ENCODE data around the gene SLC38A10. TPM values are rescaled to one million over a fixed set of nuclear protein-coding genes. Genes with fewer than 3 reads are reported as not detected.

Gene SLC38A10
- total RNA-seq, 2 donors from 2014 or later: 84.7 to 86.7 TPM

- intact Hi-C loops (cut with DNase I, micrococcal nuclease): no loop called here
- ATAC-seq: no peak
- no peak for DNase-seq
Observed at GRCh38 chr17:81240761-81241160, 54.3 kb downstream of the SLC38A10 start.

- ATAC-seq: peak; percentile 2
- intact Hi-C loops (cut with DNase I, micrococcal nuclease): no loop called here
- DNase-seq: peak in 1 of 2 donors; percentile 39
Observed at GRCh38 chr17:81239714-81240555, 55.2 kb downstream of the SLC38A10 start.

GRCh38 chr17:81238815-81239713 is 56.0 kb downstream of the SLC38A10 start, which contains the start of the genes NDUFAF8 and TEPSIN:
Gene NDUFAF8 (plus strand): TSS chr17:81239318. CDS start chr17:81239364, 46 bp downstream.
Gene TEPSIN (minus strand): TSS chr17:81239055. CDS start chr17:81239033, 22 bp downstream.
- DNase-seq: peak; percentile 94 to 98
- peak; percentile 92 for ATAC-seq
- intact Hi-C loops (cut with DNase I, micrococcal nuclease): no loop called here

GRCh38 chr17:81238490-81238814 is 56.7 kb downstream of the SLC38A10 start:
- no peak for ATAC-seq
- intact Hi-C loops (cut with DNase I, micrococcal nuclease): no loop called here
- DNase-seq: no peak

GRCh38 chr17:81237591-81238489 is 57.3 kb downstream of the SLC38A10 start:
- ATAC-seq (no peak), DNase-seq (no peak)
- intact Hi-C loops (cut with DNase I, micrococcal nuclease): no loop called here

- ATAC-seq: no peak
- no peak for DNase-seq
- intact Hi-C loops (cut with DNase I, micrococcal nuclease): no loop called here
Observed at GRCh38 chr17:81236784-81237183, 58.3 kb downstream of the SLC38A10 start.

GRCh38 chr17:81235822-81236740 is 59.0 kb downstream of the SLC38A10 start:
- DNase-seq: no peak
- intact Hi-C loops (cut with DNase I, micrococcal nuclease): no loop called here
- ATAC-seq: no peak

- ATAC-seq (no peak), DNase-seq (no peak)
- intact Hi-C loops (cut with DNase I, micrococcal nuclease): no loop called here
Observed at GRCh38 chr17:81234940-81235821, 59.9 kb downstream of the SLC38A10 start.

GRCh38 chr17:81234506-81234855 is 60.6 kb downstream of the SLC38A10 start:
- no peak for DNase-seq
- ATAC-seq: no peak
- intact Hi-C loops (cut with DNase I, micrococcal nuclease): no loop called here

GRCh38 chr17:81233811-81234505 is 61.1 kb downstream of the SLC38A10 start:
- intact Hi-C loops (cut with DNase I, micrococcal nuclease): no loop called here
- DNase-seq: no peak
- ATAC-seq: no peak

- ATAC-seq: no peak
- DNase-seq: no peak
- intact Hi-C loops (cut with DNase I, micrococcal nuclease): no loop called here
Observed at GRCh38 chr17:81233316-81233715, 61.8 kb downstream of the SLC38A10 start.

GRCh38 chr17:81232616-81233241 is 62.4 kb downstream of the SLC38A10 start:
- DNase-seq (no peak), ATAC-seq (no peak)
- intact Hi-C loops (cut with DNase I, micrococcal nuclease): no loop called here

- intact Hi-C loops (cut with DNase I, micrococcal nuclease): no loop called here
- DNase-seq (no peak), ATAC-seq (no peak)
Observed at GRCh38 chr17:81231766-81232581, 63.1 kb downstream of the SLC38A10 start.

- intact Hi-C loops (cut with DNase I, micrococcal nuclease): no loop called here
- no peak for ATAC-seq
- DNase-seq: no peak
Observed at GRCh38 chr17:81231121-81231645, 63.9 kb downstream of the SLC38A10 start.
